Tibial nerve (tissue), 4 donors: Measurements from ENCODE around the gene PLPP3. TPM values are rescaled to one million over a fixed set of nuclear protein-coding genes. Genes with fewer than 3 reads are reported as not detected.
A peak's percentile ranks its signal among the peaks of the same experiment; 100 is the strongest.

Experiments used
- DNase-seq, 2 donors: peaks; one replicate each; pipeline ENCODE4 v3.0.0-alpha.2; 2019; ENCODE audit warnings: low spot score in 2 of 2
- H3K27ac ChIP-seq, 4 donors: fragments of 200-600 bp; sonication (generic) in 3 of 4; one replicate each; pipeline ENCODE4 v1.5.1; 2017 to 2019; ENCODE audit warnings: mild to moderate bottlenecking in 1 of 4
- H3K27me3 ChIP-seq, 2 donors: fragments of 200-600 bp; sonication (generic) in 1 of 2; one replicate each; pipeline versions ENCODE4 v1.5.1 to v1.6.0; 2017 to 2019
- H3K36me3 ChIP-seq, 3 donors: fragments of 200-600 bp; sonication (generic); one replicate each; pipeline ENCODE4 v1.5.1; 2018 to 2019
- H3K4me1 ChIP-seq, 4 donors: fragments of 200-600 bp; sonication (generic) in 3 of 4; one replicate each; pipeline ENCODE4 v1.5.1; 2017 to 2019
- H3K4me3 ChIP-seq, 4 donors: fragments of 200-600 bp; sonication (generic) in 3 of 4; one replicate each; pipeline ENCODE4 v1.5.1; 2017 to 2019; ENCODE audit warnings: mild to moderate bottlenecking in 1 of 4, moderate library complexity in 1 of 4
- H3K9me3 ChIP-seq, 4 donors: fragments of 200-600 bp; sonication (generic) in 3 of 4; one replicate each; pipeline ENCODE4 v1.5.1; 2017 to 2019
- CTCF ChIP-seq, 5 experiments: fragments of 200-600 bp in 3 of 5; fragments of 450-650 bp in 2 of 5; sonication (generic) in 3 of 5; IDR thresholded peaks; one replicate each; pipeline ENCODE4 v1.5.1; 2016 to 2019; ENCODE audit warnings: antibody characterized with exemption in 5 of 5, mild to moderate bottlenecking in 3 of 5, moderate library complexity in 2 of 5
- EP300 ChIP-seq, 2 donors: sonication (generic); formaldehyde crosslinking; IDR thresholded peaks; one replicate each; pipeline ENCODE4 v1.6.1; 2017; ENCODE audit warnings: antibody characterized with exemption in 2 of 2, mild to moderate bottlenecking in 1 of 2
- POLR2A ChIP-seq, 2 donors: fragments of 450-650 bp; IDR thresholded peaks; one replicate each; pipeline ENCODE4 v1.6.1; 2017; ENCODE audit warnings: antibody characterized with exemption in 2 of 2, mild to moderate bottlenecking in 2 of 2, moderate library complexity in 2 of 2
- WGBS, 2 donors: methylation state at CpG; one replicate each; pipeline ENCODE4 v1.1.5; 2018; 5-methylcytosine and 5-hydroxymethylcytosine counted together
- total RNA-seq, 4 donors: library from RNA; depleted of rRNA; stranded (reverse); fragments of >200 nt; gene quantifications; one replicate each; pipeline ENCODE4 v1.1.0, GENCODE V29; 2016

The PLPP3 gene
- total RNA-seq, 4 donors from 2014 or later, result 139 to 307 (median 267) TPM

- Histone ChIP-seq H3K4me1 (peaks cover 0 to 89% (median 17%) of the 10 kb centered on the region in 4 donors), H3K27me3 (no peaks in the 10 kb centered on the region), H3K9me3 (no peaks in the 10 kb centered on the region), H3K36me3 (no peaks in the 10 kb centered on the region), H3K4me3 (no peak overlapping the region), H3K27ac (no peak overlapping the region)
- 84 to 97% methylated on average over 5 of the region's 5 CpGs for WGBS, 2 donors
- no peak for DNase-seq
- no peak for TF ChIP-seq EP300 (IDR thresholded peaks at IDR 0.05)
- TF ChIP-seq CTCF (IDR thresholded peaks at IDR 0.05), result no peak
- no peak for TF ChIP-seq POLR2A (IDR thresholded peaks at IDR 0.05)
These were observed 36.7 kb downstream of the PLPP3 start for GRCh38 chr1:56542651-56543050.

DNA sequence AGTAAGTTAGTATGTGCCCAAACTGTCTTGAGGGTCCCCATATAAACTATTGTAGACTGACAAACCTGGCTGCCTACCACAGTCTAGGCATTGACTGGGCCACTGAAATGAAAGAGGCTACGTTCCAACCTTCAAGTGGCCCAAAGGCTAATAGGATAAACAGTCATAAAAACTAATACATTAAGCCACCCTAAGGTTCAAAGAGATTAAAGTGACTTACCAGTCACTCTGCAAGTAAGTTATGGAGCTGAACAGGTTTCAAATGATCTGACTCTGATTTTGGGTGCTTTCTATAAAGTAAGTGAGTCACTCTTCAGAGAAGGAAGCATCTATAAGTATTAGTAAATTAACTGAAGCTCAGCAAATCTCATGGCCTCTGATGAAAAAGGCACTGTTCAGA is 38.0 kb downstream of the PLPP3 start:
- Histone ChIP-seq H3K36me3 (peaks cover 0 to 6% (median 0%) of the 10 kb centered on the region in 3 donors), H3K4me3 (no peak overlapping the region), H3K9me3 (no peaks in the 10 kb centered on the region), H3K27ac (no peak overlapping the region), H3K4me1 (peaks cover 0 to 91% (median 17%) of the 10 kb centered on the region in 4 donors), H3K27me3 (no peaks in the 10 kb centered on the region)
- no peak for DNase-seq
- 94 to 100% methylated on average over 1 of the region's 1 CpG for WGBS, 2 donors
- TF ChIP-seq POLR2A (IDR thresholded peaks at IDR 0.05), result no peak
- TF ChIP-seq EP300 (IDR thresholded peaks at IDR 0.05), result no peak
- TF ChIP-seq CTCF (IDR thresholded peaks at IDR 0.05), result no peak

- DNase-seq, result no peak
- WGBS, 2 donors, result 32 to 36% methylated on average over 2 of the region's 2 CpGs
- Histone ChIP-seq H3K9me3 (no peaks in the 10 kb centered on the region), H3K27me3 (no peaks in the 10 kb centered on the region), H3K4me3 (no peak overlapping the region), H3K36me3 (peaks cover 0 to 14% (median 0%) of the 10 kb centered on the region in 3 donors), H3K4me1 (peaks cover 0 to 91% (median 18%) of the 10 kb centered on the region in 4 donors), H3K27ac (peak overlapping the region in 1 of 4 donors; percentile 5)
- TF ChIP-seq EP300 (IDR thresholded peaks at IDR 0.05), result no peak
- no peak for TF ChIP-seq POLR2A (IDR thresholded peaks at IDR 0.05)
- no peak for TF ChIP-seq CTCF (IDR thresholded peaks at IDR 0.05)
These were observed 38.9 kb downstream of the PLPP3 start for GRCh38 chr1:56540467-56540866.

- peaks cover 0 to 23% (median 0%) of the 10 kb centered on the region in 3 donors for H3K36me3 ChIP-seq
- TF ChIP-seq EP300 (IDR thresholded peaks at IDR 0.05), result no peak
- TF ChIP-seq POLR2A (IDR thresholded peaks at IDR 0.05), result no peak
- no peak for TF ChIP-seq CTCF (IDR thresholded peaks at IDR 0.05)
- H3K4me1 ChIP-seq, result peaks cover 0 to 91% (median 18%) of the 10 kb centered on the region in 4 donors
- H3K27ac ChIP-seq, result no peak overlapping the region
- no peaks in the 10 kb centered on the region for H3K27me3 ChIP-seq
- no peak for DNase-seq
- 23% methylated on average over 2 of the region's 2 CpGs for WGBS, 2 donors
- no peak overlapping the region for H3K4me3 ChIP-seq
- H3K9me3 ChIP-seq, result no peaks in the 10 kb centered on the region
These were observed 39.8 kb downstream of the PLPP3 start for GRCh38 chr1:56539520-56539931.

DNA sequence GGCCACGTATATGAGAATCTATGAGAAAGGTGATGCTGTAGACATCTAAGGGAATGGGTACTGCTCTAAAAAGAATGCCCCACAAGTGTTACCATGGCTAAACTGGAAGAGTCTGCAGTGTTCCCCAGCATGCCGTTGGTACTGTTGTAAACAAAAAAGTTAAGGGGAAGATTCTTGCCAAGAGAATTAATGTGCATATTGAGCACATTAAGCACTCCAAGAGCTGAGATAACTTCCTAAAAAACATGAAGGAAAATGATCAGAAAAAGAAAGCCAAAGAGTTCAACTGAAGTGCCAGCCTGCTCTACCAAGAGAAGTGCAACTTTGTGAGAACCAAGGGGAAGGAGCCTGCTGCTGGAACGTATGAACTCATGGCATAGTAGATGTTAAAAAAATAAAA is 40.8 kb downstream of the PLPP3 start:
- H3K27ac ChIP-seq, result no peak overlapping the region
- no peak for DNase-seq
- no peaks in the 10 kb centered on the region for H3K27me3 ChIP-seq
- peaks cover 0 to 33% (median 0%) of the 10 kb centered on the region in 3 donors for H3K36me3 ChIP-seq
- H3K4me3 ChIP-seq, result no peak overlapping the region
- no peak for TF ChIP-seq EP300 (IDR thresholded peaks at IDR 0.05)
- no peak for TF ChIP-seq POLR2A (IDR thresholded peaks at IDR 0.05)
- no peak for TF ChIP-seq CTCF (IDR thresholded peaks at IDR 0.05)
- H3K4me1 ChIP-seq, result peaks cover 0 to 91% (median 18%) of the 10 kb centered on the region in 4 donors
- 39 to 46% methylated on average over 3 of the region's 3 CpGs for WGBS, 2 donors
- no peaks in the 10 kb centered on the region for H3K9me3 ChIP-seq
